GM19452 (cell line): ENCODE data around the gene HSD17B12.
"Not testable (repeated sequence)": the region's sequence is repeated elsewhere in the genome, so short reads cannot be mapped to it uniquely, and the experiment has no call there.

Source experiments
- ATAC-seq: cut with Tn5 transposase; IDR thresholded peaks from one replicate; pipeline ENCODE4 v1.9.1; 2021; ENCODE audit not compliant: unreplicated experiment

HSD17B12 gene

DNA sequence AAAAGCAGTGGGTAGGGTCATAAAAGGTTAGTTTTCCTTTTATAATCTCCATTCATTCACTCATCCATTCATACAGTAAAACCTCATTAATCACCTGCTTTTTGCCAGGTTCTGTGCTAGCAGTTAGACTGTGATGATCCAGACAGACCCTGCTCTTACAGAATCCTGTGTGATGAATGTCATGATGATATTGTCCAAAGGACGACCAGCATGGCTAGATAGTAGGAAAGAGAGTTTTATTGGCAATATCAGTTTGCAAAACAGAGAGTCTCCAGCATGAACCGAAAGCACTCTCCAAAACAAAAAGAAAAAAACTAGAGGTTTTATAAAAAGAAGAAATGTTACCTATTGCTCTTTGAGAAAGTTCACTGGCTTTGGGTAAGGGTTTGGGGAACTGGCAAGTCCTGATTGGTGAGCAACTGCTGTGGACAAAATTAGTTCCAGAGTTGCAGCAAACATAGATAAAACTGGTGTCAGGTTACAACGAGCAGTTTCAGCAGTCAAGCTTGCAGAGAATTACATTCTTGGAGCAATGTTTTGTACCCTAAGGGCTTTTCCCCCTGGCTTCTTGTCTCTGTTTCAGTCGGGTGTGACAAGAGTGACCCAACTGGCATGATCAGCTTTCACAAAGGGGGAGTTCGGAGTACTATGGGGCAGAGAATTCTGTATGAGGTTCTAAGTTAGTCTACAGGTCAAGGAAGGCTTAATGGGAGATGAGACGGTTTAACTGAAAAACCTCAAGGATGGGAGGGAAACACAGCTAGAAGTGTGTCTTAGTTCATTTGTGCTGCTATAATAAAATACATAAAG is 58.3 kb downstream of the HSD17B12 start:
- ATAC-seq = no peak

GRCh38 chr11:43746670-43747069 is 66.1 kb downstream of the HSD17B12 start:
- ATAC-seq = no peak

- no peak for ATAC-seq
Measured at GRCh38 chr11:43747130-43747802, 66.7 kb downstream of the HSD17B12 start.

DNA sequence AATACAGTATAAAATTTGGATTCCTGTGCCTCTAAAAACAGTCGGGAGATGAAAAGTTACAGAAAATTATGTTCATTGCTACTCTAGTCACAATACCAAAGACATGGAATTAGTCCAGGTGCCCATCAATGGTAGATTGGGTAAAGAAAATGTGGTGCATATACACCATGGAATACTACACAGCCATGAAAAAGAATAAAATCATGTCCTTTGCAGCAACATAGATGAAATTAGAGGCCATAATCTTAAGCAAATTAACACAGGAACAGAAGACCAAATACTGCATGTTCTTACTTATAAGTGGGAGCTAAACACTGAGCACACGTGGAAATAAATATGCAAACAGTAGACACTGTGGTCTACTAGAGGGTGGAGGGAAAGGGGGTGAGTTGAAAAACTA is 67.6 kb downstream of the HSD17B12 start:
- no peak for ATAC-seq

GRCh38 chr11:43751726-43752125 is 71.2 kb downstream of the HSD17B12 start:
- no peak for ATAC-seq

- ATAC-seq = no peak
Measured at GRCh38 chr11:43756575-43756974, 76.0 kb downstream of the HSD17B12 start.

DNA sequence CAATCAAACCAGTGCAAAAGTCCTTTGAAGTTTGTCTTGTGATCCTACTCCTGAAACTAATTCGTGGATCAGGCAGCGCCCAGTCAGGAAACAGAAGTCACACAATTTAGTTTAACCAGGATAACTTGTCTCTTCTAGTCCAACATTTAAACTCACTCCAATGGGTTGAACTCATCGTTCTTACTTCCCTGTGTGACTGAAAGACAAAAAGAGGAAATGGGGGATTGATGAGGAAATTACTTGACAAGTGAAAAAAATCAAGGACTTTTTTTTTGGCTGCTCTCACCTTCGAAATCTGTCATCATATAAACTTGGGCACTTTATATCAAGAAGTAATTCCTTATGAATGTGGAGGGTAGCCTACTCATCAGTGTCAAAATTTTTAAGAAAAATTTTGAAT is 78.4 kb downstream of the HSD17B12 start:
- ATAC-seq = no peak

DNA sequence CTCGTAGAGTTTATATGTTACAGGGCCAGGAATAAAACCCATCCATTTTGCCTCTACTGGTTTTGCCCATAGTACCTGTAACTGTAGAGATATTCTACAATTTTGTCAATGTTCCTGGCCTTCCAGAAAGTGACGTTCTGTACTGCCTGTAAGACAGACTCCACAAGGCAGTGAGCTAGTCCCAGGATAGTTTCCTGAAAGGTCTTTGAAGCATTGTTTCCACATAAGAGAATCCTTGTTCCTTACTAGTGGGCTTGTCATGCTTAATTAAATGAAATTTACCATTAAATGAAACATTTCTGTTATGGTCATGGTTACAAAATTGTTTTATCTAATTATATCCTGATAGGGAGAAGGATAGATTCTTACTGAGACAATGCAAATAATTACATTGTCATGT is 80.4 kb downstream of the HSD17B12 start:
- ATAC-seq = no peak

- no peak for ATAC-seq
Measured at GRCh38 chr11:43765194-43765593, 84.7 kb downstream of the HSD17B12 start.

GRCh38 chr11:43768654-43769053 is 88.1 kb downstream of the HSD17B12 start:
- not testable (repeated sequence) for ATAC-seq

DNA sequence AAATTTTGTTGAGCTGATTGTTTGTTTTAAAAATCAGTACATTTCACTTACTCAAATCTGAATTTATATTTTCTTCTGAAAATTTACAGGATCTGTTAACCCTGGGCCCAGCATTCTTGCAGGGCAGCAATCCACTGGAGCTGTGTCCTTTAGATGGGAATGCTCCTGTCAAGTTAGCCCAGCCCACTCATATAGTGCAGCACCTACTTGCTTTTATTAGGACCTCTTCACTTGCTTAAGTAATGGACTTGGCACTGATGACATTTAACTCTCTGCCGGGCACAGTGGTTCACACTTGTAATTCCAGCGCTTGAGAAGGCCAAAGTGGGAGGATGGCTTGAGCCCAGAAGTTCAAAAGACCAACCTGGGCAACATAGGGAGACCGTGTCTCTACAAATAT is 89.6 kb downstream of the HSD17B12 start:
- no peak for ATAC-seq

DNA sequence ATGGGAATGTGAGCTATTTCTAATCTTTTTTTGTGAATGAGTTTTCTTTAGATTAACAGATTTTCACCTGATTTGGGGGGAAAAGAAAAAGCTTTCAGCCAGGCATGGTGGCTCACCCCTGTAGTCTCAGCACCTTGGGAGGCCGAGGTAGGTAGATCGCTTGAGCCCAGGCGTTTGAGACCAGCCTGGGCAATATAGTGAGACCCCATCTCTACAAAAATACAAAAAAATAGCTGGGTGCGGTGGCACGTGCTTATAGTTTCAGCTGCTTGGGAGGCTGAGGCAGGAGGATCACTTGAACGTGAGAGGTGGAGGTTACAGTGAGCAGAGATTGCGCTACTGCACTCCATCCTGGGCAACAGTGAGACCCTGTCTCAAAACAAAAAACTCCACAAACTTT is 92.2 kb downstream of the HSD17B12 start:
- ATAC-seq = no peak

- ATAC-seq = no peak
Measured at GRCh38 chr11:43774786-43775185, 94.2 kb downstream of the HSD17B12 start.

GRCh38 chr11:43779306-43779705 is 98.8 kb downstream of the HSD17B12 start:
- no peak for ATAC-seq

DNA sequence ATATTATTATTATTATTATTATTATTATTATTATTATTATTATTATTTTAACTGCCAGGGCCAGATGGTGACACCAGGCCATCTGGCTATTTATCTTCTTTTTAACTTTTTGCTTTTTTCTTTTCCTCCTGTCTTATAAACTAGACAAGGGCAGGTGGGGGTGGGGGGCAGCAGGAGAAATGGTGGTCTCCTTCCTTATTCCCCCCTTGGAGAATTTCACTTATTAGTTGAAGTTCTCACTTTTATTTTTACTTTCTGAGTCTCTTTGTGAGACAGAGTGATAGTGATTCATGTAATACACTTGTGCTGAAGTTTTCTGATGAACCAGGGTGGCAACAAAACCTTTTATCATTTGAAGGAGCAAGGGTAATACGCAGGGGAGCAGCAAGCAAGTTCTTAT is 103.8 kb downstream of the HSD17B12 start:
- no peak for ATAC-seq

DNA sequence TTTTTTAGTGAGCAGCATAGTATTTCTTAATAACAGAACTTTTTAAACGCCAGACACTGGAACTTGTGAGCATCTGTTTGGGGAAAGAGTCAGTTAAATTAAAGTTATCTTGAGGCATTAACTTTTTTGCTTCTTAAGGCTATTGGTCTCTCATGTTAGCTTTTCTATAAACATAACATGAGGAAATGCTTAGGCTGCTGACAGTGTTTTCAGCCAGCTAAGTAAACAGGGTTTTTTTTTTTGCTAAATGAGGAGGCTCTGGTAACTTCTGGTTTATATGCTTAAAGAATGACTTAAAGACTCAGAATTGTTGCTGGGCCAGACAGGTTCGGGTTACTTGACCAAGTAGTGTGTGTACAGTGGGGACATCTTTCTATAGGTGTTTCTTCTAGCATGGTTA is 104.3 kb downstream of the HSD17B12 start:
- no peak for ATAC-seq

- no peak for ATAC-seq
Measured at GRCh38 chr11:43785318-43785717, 104.8 kb downstream of the HSD17B12 start.

DNA sequence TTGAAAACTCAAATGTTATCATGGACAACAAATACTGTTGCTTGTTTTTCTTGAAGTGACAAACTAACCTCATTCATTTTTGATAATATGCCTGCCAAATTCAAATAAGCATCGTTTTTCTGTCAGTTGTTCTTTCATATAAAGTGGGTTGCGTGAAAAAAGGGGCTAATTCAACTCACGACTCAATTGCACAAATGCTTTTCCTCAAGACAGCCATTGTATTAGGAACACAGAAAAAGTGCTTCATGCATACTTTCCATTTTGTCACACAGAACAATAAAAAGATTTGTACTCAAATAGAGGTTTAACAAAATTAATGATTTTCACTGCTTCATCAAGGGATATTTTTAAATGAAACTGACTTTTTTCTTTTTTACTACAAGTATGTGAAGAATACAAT is 105.5 kb downstream of the HSD17B12 start:
- no peak for ATAC-seq

DNA sequence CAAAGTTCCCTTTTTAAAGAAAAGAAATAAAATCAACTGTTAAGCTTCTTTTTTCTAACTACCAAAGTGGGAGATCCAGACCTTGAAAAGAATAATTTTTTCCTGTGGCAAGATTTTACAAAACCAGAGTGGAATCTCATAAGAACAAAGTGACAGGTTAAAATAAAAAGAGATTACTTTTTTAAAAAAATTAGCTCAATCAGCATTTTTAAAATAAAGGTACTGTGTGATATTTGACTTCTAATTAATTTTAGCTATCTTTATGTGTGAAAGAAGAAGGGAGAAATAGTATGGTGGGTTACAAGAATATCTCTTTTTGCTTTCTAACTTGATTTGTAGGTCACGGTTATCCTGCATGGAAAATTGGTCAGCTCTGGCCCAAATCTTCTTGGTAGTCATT is 107.3 kb downstream of the HSD17B12 start:
- ATAC-seq = no peak

DNA sequence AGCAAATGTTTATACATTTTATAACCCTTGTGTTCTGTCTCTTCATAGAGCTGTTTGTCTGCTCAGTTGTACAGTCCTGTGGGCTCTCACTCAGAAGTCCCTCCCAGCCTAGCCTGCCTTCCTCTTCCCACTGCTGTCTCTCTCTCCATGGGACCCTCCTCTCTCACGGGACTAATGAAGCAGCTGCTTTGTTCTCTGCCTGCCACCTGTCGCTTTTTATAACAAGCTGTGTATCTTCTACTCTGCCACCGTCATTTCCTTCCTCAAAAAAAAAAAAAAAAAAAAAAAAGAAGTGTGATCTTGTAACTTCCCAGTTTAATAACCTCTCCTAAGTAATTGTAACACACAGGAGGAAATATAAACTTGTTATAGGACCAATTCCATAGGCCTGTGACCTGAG is 107.9 kb downstream of the HSD17B12 start:
- ATAC-seq = no peak

GRCh38 chr11:43789700-43790443 is 109.3 kb downstream of the HSD17B12 start:
- ATAC-seq = no peak

- no peak for ATAC-seq
Measured at GRCh38 chr11:43790444-43790794, 109.9 kb downstream of the HSD17B12 start.
